Renal cortex interstitium (tissue), 15 donors: ENCODE data around the gene CCDC169. TPM values are rescaled to one million over a fixed set of nuclear protein-coding genes. Genes with fewer than 3 reads are reported as not detected.
"Not testable (repeated sequence)": the region's sequence is repeated elsewhere in the genome, so short reads cannot be mapped to it uniquely, and the experiment has no call there.

Experiments used
- DNase-seq, 11 donors: peaks; one replicate each; pipeline ENCODE4 v3.0.0-alpha.2; 2013; ENCODE audit warnings: low read depth in 9 of 11, low spot score in 4 of 11; ENCODE audit errors: extremely low read depth in 1 of 11
- long read RNA-seq, 16 experiments: transcript quantifications; one replicate each; lab custom pipeline, GENCODE V29; 2026
- polyA plus RNA-seq, 3 donors: library from polyadenylated mRNA; unstranded; fragments of 120-200 nt; gene quantifications; one replicate each; pipeline ENCODE4 v1.2.1, GENCODE V29; 2013; ENCODE audit not compliant: insufficient read length in 3 of 3

The CCDC169 gene
- 1 to 10 TPM; 5.5 to 6.9 (median 5.9) TPM for polyA plus RNA-seq
- long read RNA-seq, donor 1, result 0 reads
- long read RNA-seq, donor 2, result 0 reads
- long read RNA-seq, donor 3, full-length matches to known transcripts, result 2 of 2 reads
- long read RNA-seq, donor 3, partial matches to known transcripts, result 0 of 2 reads
- long read RNA-seq, donor 3, other reads (novel, unspliced or antisense), result 0 of 2 reads
- long read RNA-seq, donor 4, result 0 reads
- long read RNA-seq, donor 5, result 0 reads
- long read RNA-seq, donor 6, result 0 reads
- long read RNA-seq, donor 7, full-length matches to known transcripts, result 4 of 4 reads
- long read RNA-seq, donor 7, partial matches to known transcripts, result 0 of 4 reads
- long read RNA-seq, donor 7, other reads (novel, unspliced or antisense), result 0 of 4 reads
- long read RNA-seq, donor 8, result 0 reads
- long read RNA-seq, donor 9, result 0 reads
- long read RNA-seq, donor 10, partial matches to known transcripts, result 0 of 3 reads
- long read RNA-seq, donor 10, other reads (novel, unspliced or antisense), result 0 of 3 reads
- long read RNA-seq, donor 11, partial matches to known transcripts, result 0 of 1 reads
- long read RNA-seq, donor 11, other reads (novel, unspliced or antisense), result 0 of 1 reads
- long read RNA-seq, donor 12, result 0 reads
- long read RNA-seq, donor 13, result 0 reads
- long read RNA-seq, donor 14, partial matches to known transcripts, result 0 of 1 reads
- long read RNA-seq, donor 14, other reads (novel, unspliced or antisense), result 0 of 1 reads
- long read RNA-seq, donor 15, partial matches to known transcripts, result 0 of 1 reads
- long read RNA-seq, donor 15, other reads (novel, unspliced or antisense), result 0 of 1 reads
- long read RNA-seq, donor 16, full-length matches to known transcripts, result 3 of 3 reads
- long read RNA-seq, donor 16, partial matches to known transcripts, result 0 of 3 reads
- long read RNA-seq, donor 16, other reads (novel, unspliced or antisense), result 0 of 3 reads

DNA sequence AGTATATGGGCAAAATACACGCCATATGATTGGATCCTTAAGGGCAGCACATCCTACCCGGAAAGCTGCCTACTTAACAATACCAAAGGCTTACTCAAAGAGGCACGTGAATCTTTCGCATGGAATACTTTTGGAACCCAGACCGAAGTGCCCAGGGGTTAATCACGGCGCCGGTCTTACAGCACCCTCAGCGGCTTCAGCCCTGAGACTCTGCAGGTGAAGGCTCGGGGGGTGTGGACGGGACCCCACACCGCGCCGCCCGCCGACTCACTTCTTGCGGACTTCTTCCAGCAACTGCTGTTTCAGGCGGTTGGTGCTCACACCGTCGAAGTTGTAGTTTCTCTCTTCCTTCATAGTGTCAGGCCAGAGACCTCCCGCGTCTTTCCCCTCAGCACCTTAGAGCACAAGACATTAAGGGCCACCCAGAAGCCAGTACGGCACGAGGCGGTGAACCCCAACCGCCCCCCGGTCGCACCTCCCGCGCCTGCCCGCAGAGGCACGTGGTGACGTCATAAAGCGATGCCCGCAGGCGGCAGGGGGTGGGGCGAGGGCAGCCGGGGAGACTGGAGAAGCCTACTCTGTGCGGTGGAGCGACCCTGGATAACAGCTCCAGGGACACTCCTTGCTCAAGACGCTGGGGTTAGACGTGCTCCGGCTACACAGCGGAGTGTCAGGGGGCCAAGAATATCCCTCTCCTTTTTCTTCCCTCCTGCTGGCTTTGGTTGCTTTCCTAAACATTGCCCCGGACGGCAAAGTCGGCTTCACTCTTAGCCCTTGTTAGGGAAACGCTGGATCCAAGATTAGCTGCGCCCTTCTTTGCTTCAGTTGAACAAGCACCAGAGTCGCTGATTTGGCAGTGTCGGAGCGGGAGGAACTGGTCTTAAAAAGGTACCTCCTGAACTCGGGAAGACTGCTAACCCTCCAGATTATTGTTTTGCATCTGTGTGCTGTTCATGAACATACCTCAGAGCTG, at the start of gene CCDC169:
TSS of gene CCDC169 (minus strand) at position 449 of the 973 bp plus-strand sequence. CDS start at position 354, 95 bp downstream.
- peak; percentile 41 to 73 (median 65) for DNase-seq

- DNase-seq, result peak; percentile 79 to 90 (median 86)
These were observed 48.8 kb upstream of the CCDC169 start, which contains the start of gene SPART for GRCh38 chr13:36346222-36347083. TSS of gene SPART (minus strand) at chr13:36346394. CDS start at chr13:36335830, 10,564 bp downstream.

DNA sequence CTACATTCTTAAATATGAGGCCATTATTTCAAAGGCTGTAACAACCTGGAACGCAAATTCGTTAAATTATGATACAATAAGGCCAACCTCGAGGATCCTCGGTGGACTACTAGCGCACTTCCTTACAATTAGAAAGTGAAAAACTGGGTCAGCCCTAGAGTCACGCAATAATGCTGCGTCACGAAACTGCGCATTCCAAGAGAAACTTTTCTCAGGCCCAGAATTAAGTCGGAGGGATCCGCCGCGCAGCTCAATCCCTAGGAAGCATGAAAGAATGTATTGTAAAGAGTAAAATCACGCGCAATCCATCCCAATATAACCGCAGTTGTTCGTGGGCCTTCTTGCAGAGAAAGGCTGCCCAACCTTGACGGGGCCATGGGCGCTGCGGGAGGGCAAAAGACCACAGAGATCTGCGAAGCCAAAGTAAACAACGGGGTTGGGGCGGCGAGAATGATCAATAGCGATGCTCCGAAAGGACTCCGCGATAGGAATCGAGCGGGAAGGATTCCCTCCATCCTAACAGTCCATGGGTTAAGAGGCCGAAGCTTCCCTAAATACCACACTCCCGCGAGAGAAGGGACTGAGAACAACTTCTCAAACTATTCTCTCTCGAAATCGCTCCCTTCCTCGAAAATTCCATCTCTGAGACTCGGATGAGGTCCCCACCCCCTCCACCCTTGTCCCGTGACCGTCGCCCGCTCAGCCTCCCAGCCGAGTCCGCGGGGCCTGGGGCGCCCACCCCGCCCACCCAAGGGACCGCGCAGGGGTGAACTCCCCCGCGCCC, 48.0 kb upstream of the CCDC169 start:
- DNase-seq, result peak in 10 of 11 donors; percentile 51 to 75 (median 68)

DNA sequence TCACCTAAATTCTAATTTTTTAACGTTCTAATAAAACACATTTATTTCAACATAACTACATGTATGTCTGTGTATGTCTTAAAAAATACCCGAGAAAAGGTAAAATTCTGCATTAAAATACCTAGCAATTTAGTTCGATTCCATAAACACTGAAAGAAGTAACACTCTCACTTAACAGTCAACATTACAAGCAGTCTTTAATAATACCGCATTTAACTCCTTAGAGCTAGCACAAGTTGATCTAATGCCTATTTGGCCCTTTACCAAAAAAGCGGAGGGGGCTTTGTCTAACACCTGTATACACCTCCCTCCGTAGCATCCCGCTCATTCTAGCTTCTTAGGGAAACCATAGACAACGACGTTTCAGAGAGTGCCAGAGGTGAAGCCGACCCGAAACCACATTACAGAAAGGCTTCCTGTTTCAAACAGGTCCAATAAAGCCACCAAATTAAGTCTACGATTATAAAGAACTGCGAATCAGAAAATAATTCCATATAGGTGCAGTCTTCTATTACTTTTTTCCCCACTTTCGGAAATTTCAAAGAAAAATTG, 47.3 kb upstream of the CCDC169 start:
- peak in 5 of 11 donors; percentile 4 to 16 (median 12) for DNase-seq

DNA sequence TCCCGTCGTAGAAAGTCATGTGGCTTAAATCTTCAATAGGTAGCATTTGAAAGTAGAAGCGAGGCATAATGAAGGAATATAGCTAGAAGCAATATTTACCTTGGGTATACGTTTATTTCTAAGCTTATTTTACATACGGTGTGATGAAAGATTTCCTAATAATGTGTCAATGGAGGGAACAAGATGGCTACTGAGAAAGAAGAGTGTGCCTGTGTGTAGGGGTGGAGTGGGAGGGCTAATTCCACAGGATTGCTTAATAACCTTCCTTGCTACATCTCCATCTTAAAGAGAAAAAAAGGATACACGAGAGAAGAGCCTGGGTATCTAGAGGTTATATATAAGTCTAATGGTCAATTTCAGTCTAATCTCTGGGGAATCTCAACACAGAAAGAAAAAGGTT, 46.6 kb upstream of the CCDC169 start:
- DNase-seq, result no peak

GRCh38 chr13:36343766-36344165, 46.2 kb upstream of the CCDC169 start:
- no peak for DNase-seq

- DNase-seq, result no peak
These were observed 45.1 kb upstream of the CCDC169 start for GRCh38 chr13:36342715-36343114.

DNA sequence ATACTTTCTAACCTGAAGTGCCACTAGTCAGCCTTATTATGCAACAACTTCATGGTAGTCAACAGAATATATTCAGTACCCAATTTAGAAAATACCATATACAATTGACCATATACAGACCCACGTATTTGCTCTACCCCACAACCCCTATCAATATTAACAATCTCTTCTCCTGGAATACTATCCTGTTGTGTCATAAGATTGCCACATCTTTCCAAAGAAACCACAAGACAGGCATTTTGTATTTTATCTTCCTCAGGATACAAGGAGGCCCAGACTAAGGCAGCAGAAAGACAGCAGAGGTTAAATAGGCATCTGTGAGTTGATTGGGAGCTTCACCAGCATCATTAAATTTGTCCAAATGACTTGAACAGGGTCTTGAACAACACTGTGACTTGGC, 44.1 kb upstream of the CCDC169 start:
- DNase-seq, result no peak

DNA sequence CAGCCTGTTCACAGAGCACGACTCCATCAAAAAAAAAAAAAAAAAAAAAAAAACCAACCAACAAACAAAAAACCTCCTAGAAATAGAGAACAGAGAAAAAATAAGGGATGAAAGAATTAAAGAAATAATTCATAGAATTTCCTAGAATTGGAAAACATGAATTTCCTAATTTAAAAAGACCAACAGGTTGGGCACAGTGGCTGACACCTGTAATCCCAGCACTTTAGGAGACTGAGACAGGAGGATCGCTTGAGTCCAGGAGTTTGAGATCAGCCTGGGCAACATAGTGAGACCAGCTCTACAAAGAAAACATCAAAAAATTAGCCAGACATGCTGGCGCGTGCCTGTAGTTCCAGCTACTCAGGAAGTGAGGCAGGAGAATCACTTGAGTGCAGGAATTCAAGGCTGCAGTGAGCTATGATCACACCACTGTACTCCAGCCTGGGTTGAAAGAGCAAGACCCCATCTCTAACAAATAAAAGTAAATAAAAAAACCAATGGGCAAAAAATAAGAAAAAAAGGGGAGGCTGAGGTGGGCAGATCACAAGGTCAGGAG, 42.1 kb upstream of the CCDC169 start:
- DNase-seq, result no peak

DNA sequence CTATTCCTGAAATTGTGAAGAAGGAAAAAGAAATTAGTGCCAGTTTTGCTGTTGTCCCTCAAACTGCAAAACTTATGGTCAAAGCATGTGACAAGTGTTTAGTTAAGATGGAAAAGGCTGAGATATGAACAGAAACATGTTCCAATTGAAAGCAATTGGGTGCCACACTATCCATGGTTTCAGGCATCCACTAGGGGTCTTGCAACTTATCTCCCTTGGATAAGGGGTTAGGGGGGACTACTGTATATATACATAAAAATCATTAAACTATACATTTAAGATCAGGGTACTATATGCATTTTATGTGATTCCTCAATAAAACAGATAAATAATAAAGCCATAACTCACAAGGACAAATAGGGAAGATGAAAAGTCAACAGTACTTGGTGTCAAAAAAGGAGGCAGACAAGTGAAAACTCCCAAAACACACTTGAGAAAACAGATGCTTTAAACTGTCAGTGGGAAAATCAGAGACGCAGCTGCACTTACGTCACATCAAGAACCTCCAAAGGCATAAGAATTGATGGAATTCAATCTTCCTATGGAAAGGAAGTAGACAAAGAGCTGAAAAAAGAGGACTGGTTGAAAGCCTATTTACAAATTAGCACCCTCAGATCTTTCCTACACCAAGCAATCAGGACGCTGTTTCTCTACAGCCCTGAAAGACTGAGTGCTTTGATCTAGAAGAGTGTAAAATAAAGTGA, 40.5 kb upstream of the CCDC169 start:
- no peak for DNase-seq

- DNase-seq, result no peak
These were observed 35.4 kb upstream of the CCDC169 start for GRCh38 chr13:36332986-36333385.

GRCh38 chr13:36332255-36332654, 34.6 kb upstream of the CCDC169 start:
- not testable (repeated sequence) for DNase-seq

- no peak for DNase-seq
These were observed 33.7 kb upstream of the CCDC169 start for GRCh38 chr13:36331280-36331679.

DNA sequence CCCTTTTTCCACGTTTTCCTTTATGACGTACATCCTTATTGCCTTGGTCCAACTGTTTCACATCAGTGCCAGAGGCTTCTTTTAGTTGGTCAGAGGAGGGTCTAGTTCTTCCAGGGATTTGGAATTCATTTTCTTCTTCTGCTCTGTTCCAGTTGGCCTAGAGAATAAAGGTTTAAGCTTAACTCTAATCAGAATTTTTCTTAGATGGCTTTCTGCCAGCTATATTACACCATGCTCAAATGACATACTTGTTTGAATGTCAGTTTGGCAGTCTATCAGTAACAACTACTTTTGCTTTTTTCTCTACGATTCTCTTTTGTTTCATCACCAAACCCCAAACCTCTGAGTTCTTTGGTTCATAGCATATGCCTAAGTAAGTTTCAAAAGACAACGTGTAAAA, 31.7 kb upstream of the CCDC169 start:
- DNase-seq, result no peak

GRCh38 chr13:36328821-36329220, 31.2 kb upstream of the CCDC169 start:
- DNase-seq, result no peak

DNA sequence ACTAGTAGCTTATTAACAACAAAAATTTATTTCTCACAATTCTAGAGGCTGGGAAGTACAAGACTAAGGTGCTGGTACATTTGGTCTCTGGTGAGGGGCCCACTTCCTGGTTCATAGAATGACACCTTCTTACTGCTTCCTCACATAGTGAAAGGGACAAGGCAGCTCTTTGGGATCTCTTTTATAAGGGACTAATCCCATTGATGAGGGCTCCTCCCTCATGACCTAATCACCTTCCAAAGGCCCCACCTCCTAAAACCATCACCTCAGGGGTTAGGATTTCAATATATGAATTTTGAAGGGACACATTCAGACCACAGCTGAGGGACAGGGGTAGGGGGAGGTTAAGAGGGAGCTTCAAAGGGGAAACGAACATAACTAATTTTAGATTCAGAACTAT, 28.3 kb upstream of the CCDC169 start:
- DNase-seq, result no peak
